Epithelial cell of esophagus (primary cell): Measurements from ENCODE around the gene TMEM127.
A peak's percentile ranks its signal among the peaks of the same experiment; 100 is the strongest.

Source experiments
- DNase-seq: peaks from one replicate; pipeline ENCODE4 v3.0.0; 2010; ENCODE audit warnings: low read depth
- H3K4me3 ChIP-seq: 2 replicates; pipeline ENCODE4 v1.5.1; 2011; ENCODE audit warnings: mild to moderate bottlenecking, low read length, control low read depth
- CTCF ChIP-seq: IDR thresholded peaks from 2 replicates; pipeline ENCODE4 v1.5.1; 2011; ENCODE audit warnings: low read depth, mild to moderate bottlenecking, low read length, control low read depth, inconsistent platforms; ENCODE audit not compliant: insufficient read depth; ENCODE audit errors: missing control alignments

Gene TMEM127

GRCh38 chr2:96248624-96249023, 17.2 kb downstream of the TMEM127 start:
- H3K4me3 ChIP-seq: no peak overlapping the region
- TF ChIP-seq CTCF: no peak
- no peak for DNase-seq

GRCh38 chr2:96247896-96248295, 17.9 kb downstream of the TMEM127 start:
- no peak overlapping the region for H3K4me3 ChIP-seq
- no peak for DNase-seq
- no peak for TF ChIP-seq CTCF

- no peak overlapping the region for H3K4me3 ChIP-seq
- TF ChIP-seq CTCF: no peak
- DNase-seq: no peak
These were observed 18.8 kb downstream of the TMEM127 start for GRCh38 chr2:96247009-96247408.

GRCh38 chr2:96245609-96246390, 20.0 kb downstream of the TMEM127 start:
- no peak overlapping the region for H3K4me3 ChIP-seq
- DNase-seq: peak; percentile 46
- TF ChIP-seq CTCF: no peak

- DNase-seq: no peak
- no peak overlapping the region for H3K4me3 ChIP-seq
- TF ChIP-seq CTCF: no peak
These were observed 22.0 kb downstream of the TMEM127 start for GRCh38 chr2:96243843-96244242.

- peak; percentile 59 for DNase-seq
- TF ChIP-seq CTCF: no peak
- H3K4me3 ChIP-seq: no peak overlapping the region
These were observed 23.7 kb downstream of the TMEM127 start for GRCh38 chr2:96241900-96242611.
